Measurements from ENCODE around the gene C15orf62.
A peak's percentile ranks its signal among the peaks of the same experiment; 100 is the strongest.

The C15orf62 gene

GRCh38 chr15:40737048-40737447, 32.7 kb upstream of the C15orf62 start:
- H3K4me3 ChIP-seq (replicated peaks; ENCODE audit: low read depth, low read length) = no peak overlapping the region
- DNase-seq (ENCODE audit: low read depth) = no peak
- no peak for TF ChIP-seq CTCF (IDR thresholded peaks at IDR 0.05; ENCODE audit: low read length, missing control alignments)

- no peak overlapping the region for H3K4me3 ChIP-seq (replicated peaks; ENCODE audit: low read depth, low read length)
- no peak for TF ChIP-seq CTCF (IDR thresholded peaks at IDR 0.05; ENCODE audit: low read length, missing control alignments)
- DNase-seq (ENCODE audit: low read depth) = no peak
Measured at GRCh38 chr15:40739047-40739446, 30.7 kb upstream of the C15orf62 start.

GRCh38 chr15:40739854-40740253, 29.9 kb upstream of the C15orf62 start:
- no peak for DNase-seq (ENCODE audit: low read depth)
- no peak overlapping the region for H3K4me3 ChIP-seq (replicated peaks; ENCODE audit: low read depth, low read length)
- no peak for TF ChIP-seq CTCF (IDR thresholded peaks at IDR 0.05; ENCODE audit: low read length, missing control alignments)

- no peak overlapping the region for H3K4me3 ChIP-seq (replicated peaks; ENCODE audit: low read depth, low read length)
- DNase-seq (ENCODE audit: low read depth) = no peak
- TF ChIP-seq CTCF (IDR thresholded peaks at IDR 0.05; ENCODE audit: low read length, missing control alignments) = no peak
Measured at GRCh38 chr15:40743485-40743901, 26.3 kb upstream of the C15orf62 start.

- TF ChIP-seq CTCF (IDR thresholded peaks at IDR 0.05; ENCODE audit: low read length, missing control alignments) = peak; percentile 35
- no peak overlapping the region for H3K4me3 ChIP-seq (replicated peaks; ENCODE audit: low read depth, low read length)
- DNase-seq (ENCODE audit: low read depth) = peak; percentile 80
Measured at GRCh38 chr15:40743921-40744814, 25.6 kb upstream of the C15orf62 start.

- no peak for DNase-seq (ENCODE audit: low read depth)
- no peak overlapping the region for H3K4me3 ChIP-seq (replicated peaks; ENCODE audit: low read depth, low read length)
- TF ChIP-seq CTCF (IDR thresholded peaks at IDR 0.05; ENCODE audit: low read length, missing control alignments) = no peak
Measured at GRCh38 chr15:40744815-40745152, 25.0 kb upstream of the C15orf62 start.

- H3K4me3 ChIP-seq (replicated peaks; ENCODE audit: low read depth, low read length) = no peak overlapping the region
- no peak for TF ChIP-seq CTCF (IDR thresholded peaks at IDR 0.05; ENCODE audit: low read length, missing control alignments)
- DNase-seq (ENCODE audit: low read depth) = peak; percentile 86
Measured at GRCh38 chr15:40746916-40747418, 22.8 kb upstream of the C15orf62 start.
